ENCODE measurements around the gene MTCL1. TPM values are rescaled to one million over a fixed set of nuclear protein-coding genes. Genes with fewer than 3 reads are reported as not detected.

MTCL1 gene
- total RNA-seq, 1 donor from 2014 or later, result 16.3 TPM

DNA sequence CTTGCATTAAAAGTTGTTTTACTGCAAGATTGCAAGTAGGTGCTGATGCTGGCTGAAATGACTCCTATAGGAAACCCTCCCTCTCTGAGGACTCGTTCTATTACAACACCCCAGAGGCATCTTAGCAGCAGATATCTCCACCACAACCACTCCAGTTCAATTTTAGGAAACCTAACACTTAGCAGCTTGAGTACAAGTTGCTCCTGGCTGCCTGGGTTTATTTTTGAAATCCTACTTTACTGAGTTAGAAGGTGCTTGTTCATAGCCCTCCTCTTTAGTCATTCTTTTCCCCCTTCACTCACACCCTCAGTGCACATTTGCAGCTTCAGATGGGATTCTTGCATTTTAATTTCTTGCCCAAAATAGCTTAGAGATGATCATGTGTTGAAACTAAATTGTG, 111.5 kb downstream of the MTCL1 start:
- peak; percentile 6 for DNase-seq (ENCODE audit: low spot score)
- intact Hi-C loops (cut with DNase I), result no loop called here

- DNase-seq (ENCODE audit: low spot score), result peak; percentile 67
- intact Hi-C loops (cut with DNase I), result no loop called here
These were observed 113.6 kb downstream of the MTCL1 start for GRCh38 chr18:8818982-8819381.

DNA sequence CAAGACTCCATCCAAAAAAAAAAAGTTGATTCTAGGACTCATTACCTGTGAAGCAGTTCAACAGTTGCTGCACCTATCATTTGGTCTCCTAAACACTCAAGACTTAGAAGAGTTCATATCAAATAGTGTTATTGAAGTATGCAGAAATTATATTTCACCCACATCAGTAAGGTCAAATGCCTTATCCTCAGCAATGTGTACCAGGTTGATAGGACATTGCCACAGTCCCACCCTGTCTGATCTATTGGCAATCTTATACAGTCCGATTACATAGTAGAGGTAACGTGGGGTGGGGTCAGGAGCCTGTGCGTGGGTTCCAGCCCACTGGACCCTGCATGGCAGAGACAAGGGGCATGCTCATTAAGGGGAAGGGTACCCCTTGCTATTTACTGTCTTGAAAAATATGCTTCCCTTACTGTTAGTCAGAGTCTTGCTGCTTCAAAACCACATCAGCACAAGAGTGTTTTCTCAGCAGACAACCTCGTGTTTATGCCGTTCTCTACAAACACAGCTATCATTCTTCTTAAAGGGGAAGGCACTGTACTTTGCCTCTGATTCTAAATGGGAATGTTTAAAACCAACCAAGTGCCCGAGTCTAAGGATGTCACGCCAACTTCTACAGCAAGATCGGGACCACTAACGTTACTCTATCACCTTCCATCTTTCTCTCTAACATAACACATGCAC, 115.2 kb downstream of the MTCL1 start:
- no peak for DNase-seq (ENCODE audit: low spot score)
- intact Hi-C loops (cut with DNase I), result no loop called here

- intact Hi-C loops (cut with DNase I), result no loop called here
- no peak for DNase-seq (ENCODE audit: low spot score)
These were observed 115.7 kb downstream of the MTCL1 start for GRCh38 chr18:8821083-8821465.

GRCh38 chr18:8821531-8821930, 116.2 kb downstream of the MTCL1 start:
- intact Hi-C loops (cut with DNase I), result no loop called here

GRCh38 chr18:8822643-8823042, 117.3 kb downstream of the MTCL1 start:
- DNase-seq (ENCODE audit: low spot score), result no peak
- intact Hi-C loops (cut with DNase I), result no loop called here

More at GRCh38 chr18:8821531-8821930, 116.2 kb downstream of the MTCL1 start:
- DNase-seq (ENCODE audit: low spot score), result no peak

GRCh38 chr18:8823530-8823929, 118.2 kb downstream of the MTCL1 start:
- intact Hi-C loops (cut with DNase I), result no loop called here

GRCh38 chr18:8824846-8825245, 119.5 kb downstream of the MTCL1 start:
- intact Hi-C loops (cut with DNase I), result no loop called here
- DNase-seq (ENCODE audit: low spot score), result no peak

More at GRCh38 chr18:8823530-8823929, 118.2 kb downstream of the MTCL1 start:
- DNase-seq (ENCODE audit: low spot score), result no peak

- no peak for DNase-seq (ENCODE audit: low spot score)
- intact Hi-C loops (cut with DNase I), result no loop called here
These were observed 119.9 kb downstream of the MTCL1 start for GRCh38 chr18:8825273-8825672.

DNA sequence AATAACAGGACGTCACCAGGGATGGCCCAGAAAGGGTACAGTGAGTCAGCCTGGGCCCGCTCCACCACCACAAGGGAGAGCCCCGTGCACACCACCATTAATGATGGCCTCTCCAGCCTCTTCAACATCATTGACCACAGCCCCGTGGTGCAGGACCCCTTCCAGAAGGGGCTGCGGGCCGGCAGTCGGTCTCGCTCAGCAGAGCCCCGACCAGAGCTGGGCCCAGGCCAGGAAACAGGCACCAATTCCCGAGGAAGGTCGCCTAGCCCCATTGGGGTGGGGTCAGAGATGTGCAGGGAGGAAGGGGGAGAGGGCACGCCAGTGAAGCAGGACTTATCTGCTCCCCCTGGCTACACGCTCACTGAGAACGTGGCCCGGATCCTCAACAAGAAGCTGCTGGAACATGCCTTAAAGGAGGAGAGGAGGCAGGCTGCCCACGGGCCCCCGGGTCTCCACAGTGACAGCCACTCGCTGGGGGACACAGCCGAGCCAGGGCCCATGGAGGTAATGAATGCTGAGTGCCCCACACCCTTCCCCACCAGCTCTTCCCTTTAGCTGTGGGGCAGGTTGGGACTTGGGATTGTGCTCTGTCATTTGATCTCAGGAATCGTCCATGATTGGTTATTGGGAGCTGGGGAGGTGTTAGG, 120.5 kb downstream of the MTCL1 start:
- intact Hi-C loops (cut with DNase I), result no loop called here
- DNase-seq (ENCODE audit: low spot score), result no peak

DNA sequence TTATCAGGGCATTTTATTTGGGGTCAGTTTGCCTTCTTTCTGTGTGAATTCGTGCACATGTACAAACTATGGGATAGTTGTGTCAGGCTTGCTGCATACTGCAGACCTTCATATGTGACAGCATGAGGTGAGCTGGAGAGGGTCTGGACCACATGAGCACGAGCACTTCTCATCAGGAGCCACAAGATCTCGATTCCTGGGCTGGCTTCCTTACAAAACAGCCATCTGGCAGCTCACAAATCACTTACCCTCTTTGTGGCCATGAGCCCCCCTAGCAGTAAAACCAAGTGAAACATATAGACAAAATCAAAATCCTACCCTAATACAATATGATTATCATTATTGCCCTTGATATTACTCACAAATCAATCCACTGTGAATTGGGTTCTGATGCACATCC, 121.2 kb downstream of the MTCL1 start:
- DNase-seq (ENCODE audit: low spot score), result no peak
- intact Hi-C loops (cut with DNase I), result no loop called here

GRCh38 chr18:8826971-8827370, 121.6 kb downstream of the MTCL1 start:
- intact Hi-C loops (cut with DNase I), result no loop called here
- no peak for DNase-seq (ENCODE audit: low spot score)

- no peak for DNase-seq (ENCODE audit: low spot score)
- intact Hi-C loops (cut with DNase I), result no loop called here
These were observed 122.9 kb downstream of the MTCL1 start for GRCh38 chr18:8828300-8828699.

DNA sequence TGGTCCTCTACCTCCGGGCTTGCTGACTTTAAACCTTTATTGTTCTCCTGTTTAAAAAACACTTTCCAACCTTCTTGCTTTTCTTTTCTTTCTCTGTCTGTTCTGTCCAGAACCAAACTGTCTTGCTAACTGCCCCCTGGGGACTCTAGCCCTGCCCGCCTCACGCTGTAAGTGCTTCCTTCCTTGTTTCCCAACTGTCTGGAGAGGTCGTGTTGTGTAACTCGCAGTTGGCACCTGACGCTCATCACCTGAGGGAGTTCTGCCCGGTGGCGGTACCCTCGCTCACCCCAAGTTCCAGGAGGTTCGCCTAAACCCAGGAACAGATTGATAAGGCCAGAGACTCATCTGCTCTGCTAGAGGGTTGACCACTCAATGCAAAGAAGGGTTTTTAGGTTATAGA, 123.4 kb downstream of the MTCL1 start:
- intact Hi-C loops (cut with DNase I), result no loop called here
- no peak for DNase-seq (ENCODE audit: low spot score)

GRCh38 chr18:8830067-8831060, 125.0 kb downstream of the MTCL1 start:
- intact Hi-C loops (cut with DNase I), result no loop called here

GRCh38 chr18:8831112-8831511, 125.8 kb downstream of the MTCL1 start:
- no peak for DNase-seq (ENCODE audit: low spot score)
- intact Hi-C loops (cut with DNase I), result no loop called here

More at GRCh38 chr18:8830067-8831060, 125.0 kb downstream of the MTCL1 start:
- no peak for DNase-seq (ENCODE audit: low spot score)

- no peak for DNase-seq (ENCODE audit: low spot score)
- intact Hi-C loops (cut with DNase I), result no loop called here
These were observed 126.2 kb downstream of the MTCL1 start for GRCh38 chr18:8831531-8831930.

- DNase-seq (ENCODE audit: low spot score), result no peak
- intact Hi-C loops (cut with DNase I), result no loop called here
These were observed 128.1 kb downstream of the MTCL1 start for GRCh38 chr18:8833480-8833879.

DNA sequence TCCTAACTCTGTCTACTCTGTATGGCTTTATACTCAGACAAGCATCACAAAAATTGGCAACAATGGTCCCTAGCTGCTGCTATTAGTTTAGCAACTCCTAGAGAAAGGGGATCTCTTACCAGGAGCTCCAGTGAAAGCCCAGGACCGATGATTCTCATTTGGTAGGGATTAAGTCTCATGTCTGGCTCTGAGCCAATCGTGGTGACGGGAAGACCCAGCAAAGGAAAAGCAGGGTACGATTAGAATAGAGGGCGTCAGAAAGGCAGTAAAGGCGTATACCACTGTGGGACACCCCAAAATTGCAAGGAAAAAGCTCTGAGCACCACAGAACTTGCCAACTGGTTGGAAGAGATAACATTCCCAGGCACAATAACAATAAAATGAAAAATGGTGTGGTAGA, 129.5 kb downstream of the MTCL1 start:
- DNase-seq (ENCODE audit: low spot score), result no peak
- intact Hi-C loops (cut with DNase I), result no loop called here

GRCh38 chr18:8835521-8835953, 130.2 kb downstream of the MTCL1 start:
- no peak for DNase-seq (ENCODE audit: low spot score)
- intact Hi-C loops (cut with DNase I), result no loop called here

Measured in cardiac septum (tissue), 1 donor.